HepG2 (cell line): ENCODE results near the gene MS4A14. TPM values are rescaled to one million over a fixed set of nuclear protein-coding genes. Genes with fewer than 3 reads are reported as not detected.

ENCODE experiments used
- ATAC-seq: fragments of 200-7000 bp; cut with Tn5 transposase; 3 replicates; pipeline ENCODE4 v1.9.1; 2020; ENCODE audit warnings: mild to moderate bottlenecking, moderate library complexity
- BruUV-seq: library from RNA; stranded (reverse); fragments of 400-500 nt; replicated peaks from 2 replicates; lab custom pipeline; 2021; lab: Mats Ljungman, UMichigan
- CTCF ChIA-PET: fragments of 300-600 bp; formaldehyde crosslinking; extraction: SDS; loops from one replicate; lab custom pipeline; 2021; ENCODE audit warnings: low total read pairs, inconsistent platforms, low intra/inter-chr PET ratio; lab: Yijun Ruan, JAX
- POLR2A ChIA-PET: fragments of 350-600 bp; sonication (Branson Sonifier 250); formaldehyde crosslinking; loops from one replicate; lab custom pipeline; 2020; ENCODE audit warnings: antibody characterized with exemption, inconsistent platforms; lab: Yijun Ruan, JAX
- DNase-seq: peaks from one replicate; pipeline ENCODE4 v3.0.0-alpha.2; 2015; ENCODE audit warnings: low spot score
- FAIRE-seq: peaks from 3 replicates; lab custom pipeline; 2011; peaks lifted over from hg19 to GRCh38; lab: Jason Lieb, UNC
- H2AFZ ChIP-seq: one replicate; pipeline ENCODE4 v1.6.1; 2011; ENCODE audit warnings: low read length, inconsistent platforms
- H3K27ac ChIP-seq: fragments of 300-600 bp; 3 replicates; pipeline ENCODE4 v1.8.0; 2011; ENCODE audit warnings: mixed run types, mild to moderate bottlenecking, mixed read lengths, low read length, inconsistent platforms; ENCODE audit not compliant: insufficient read depth; ENCODE audit errors: extremely low read length
- H3K27me3 ChIP-seq, 2 experiments: fragments of 200-600 bp in 1 of 2; 2 replicates in 1 of 2; 3 replicates in 1 of 2; pipeline versions ENCODE4 v1.6.0 to v1.8.0; 2011; ENCODE audit warnings: low read length in 2 of 2, mild to moderate bottlenecking in 2 of 2, moderate library complexity in 2 of 2, inconsistent platforms in 1 of 2; ENCODE audit not compliant: insufficient read depth in 2 of 2, control insufficient read depth in 1 of 2
- H3K36me3 ChIP-seq, 2 experiments: fragments of 200-600 bp in 1 of 2; replicated peaks in 1 of 2; 2 replicates in 1 of 2; 3 replicates in 1 of 2; pipeline versions ENCODE4 v1.5.1 to v1.8.0; 2011; ENCODE audit warnings: low read length in 2 of 2, inconsistent platforms in 1 of 2; ENCODE audit not compliant: insufficient read depth in 2 of 2, control insufficient read depth in 1 of 2
- H3K4me1 ChIP-seq: 2 replicates; pipeline ENCODE4 v1.5.1; 2012; ENCODE audit warnings: low read length, inconsistent platforms; ENCODE audit not compliant: insufficient read depth
- H3K4me2 ChIP-seq: 2 replicates; pipeline ENCODE4 v1.6.0; 2011; ENCODE audit warnings: low read depth, low read length, inconsistent platforms
- H3K4me3 ChIP-seq, 3 experiments: fragments of 200-600 bp in 1 of 3; sonication (generic), shearing (Covaris generic) in 1 of 3; replicated peaks in 1 of 3; 2 replicates each; pipeline ENCODE4 v1.5.1; 2011 to 2016; ENCODE audit warnings: low read length in 3 of 3, inconsistent platforms in 2 of 3, low read depth in 2 of 3, mild to moderate bottlenecking in 2 of 3, control low read depth in 1 of 3, mixed read lengths in 1 of 3; ENCODE audit not compliant: insufficient read depth in 1 of 3
- H3K79me2 ChIP-seq: one replicate; pipeline ENCODE4 v1.6.1; 2011; ENCODE audit warnings: low read length, inconsistent platforms; ENCODE audit not compliant: insufficient read depth
- H3K9ac ChIP-seq: 2 replicates; pipeline ENCODE4 v1.6.0; 2011; ENCODE audit warnings: mild to moderate bottlenecking, low read depth, low read length, inconsistent platforms; ENCODE audit not compliant: insufficient read depth
- H3K9me3 ChIP-seq: 2 replicates; pipeline ENCODE4 v1.5.1; 2012; ENCODE audit warnings: mild to moderate bottlenecking, low read length
- H4K20me1 ChIP-seq: 2 replicates; pipeline ENCODE4 v1.6.0; 2011; ENCODE audit warnings: inconsistent platforms, mild to moderate bottlenecking, low read length, moderate library complexity; ENCODE audit not compliant: insufficient read depth
- BRD4 ChIP-seq: sonication (generic); formaldehyde crosslinking; IDR thresholded peaks from 2 replicates; pipeline ENCODE4 v1.4.0; 2020; ENCODE audit warnings: missing genetic modification reagents
- DPF2 ChIP-seq: sonication (generic); formaldehyde crosslinking; IDR thresholded peaks from 2 replicates; pipeline ENCODE4 v1.4.0; 2020; ENCODE audit warnings: mild to moderate bottlenecking, low read depth, missing genetic modification reagents, borderline replicate concordance
- HOXA7 ChIP-seq: sonication (generic); formaldehyde crosslinking; IDR thresholded peaks from 2 replicates; pipeline ENCODE4 v1.8.1; 2022; ENCODE audit warnings: mild to moderate bottlenecking, missing genetic modification reagents, moderate library complexity
- ONECUT2 ChIP-seq: sonication (generic); formaldehyde crosslinking; IDR thresholded peaks from 2 replicates; pipeline ENCODE4 v1.4.0; 2020; ENCODE audit warnings: missing genetic modification reagents
- SP5 ChIP-seq: IDR thresholded peaks from 2 replicates; pipeline ENCODE4 v1.6.1; 2016; ENCODE audit warnings: low read depth, borderline replicate concordance
- SPEN ChIP-seq: sonication (generic); formaldehyde crosslinking; IDR thresholded peaks from 2 replicates; pipeline ENCODE4 v1.5.1; 2020; ENCODE audit warnings: low read depth, mild to moderate bottlenecking, missing genetic modification reagents
- SUZ12 ChIP-seq: fragments of 150-350 bp; IDR thresholded peaks from 2 replicates; pipeline ENCODE4 v1.6.1; 2014; ENCODE audit warnings: low read depth, low read length
- ZBTB38 ChIP-seq: sonication (generic); formaldehyde crosslinking; IDR thresholded peaks from 2 replicates; pipeline ENCODE4 v1.5.1; 2020; ENCODE audit warnings: mild to moderate bottlenecking, missing genetic modification reagents
- ZFP1 ChIP-seq: IDR thresholded peaks from 2 replicates; pipeline ENCODE4 v1.6.1; 2016
- ZNF101 ChIP-seq: sonication (generic); formaldehyde crosslinking; IDR thresholded peaks from 2 replicates; pipeline ENCODE4 v1.4.0; 2020; ENCODE audit warnings: mild to moderate bottlenecking, low read depth, missing genetic modification reagents, borderline replicate concordance
- ZNF468 ChIP-seq: sonication (generic); formaldehyde crosslinking; IDR thresholded peaks from 2 replicates; pipeline ENCODE4 v1.8.0; 2022; ENCODE audit warnings: mild to moderate bottlenecking, moderate library complexity, missing genetic modification reagents
- in situ Hi-C: cut with HindIII; loops from 2 replicates; pipeline ENCODE4 v1.10.0; 2017; ENCODE audit warnings: low pct_unique_long_range_greater_than_20kb; ENCODE audit not compliant: extremely low pct_ligation_motif_present
- intact Hi-C: fragments of 100-400 bp; cut with micrococcal nuclease; formaldehyde crosslinking; loops from one replicate; pipeline ENCODE4 v1.10.0; 2022; ENCODE audit not compliant: unreplicated experiment
- polyA plus RNA-seq, 8 experiments: library from polyadenylated mRNA; depleted of rRNA in 3 of 8; stranded (reverse) in 7 of 8; unstranded in 1 of 8; fragments of >200 nt; fragmentation: Illumina TruSeq in 4 of 8; extraction: Trizol in 4 of 8; gene quantifications; 2 replicates each; pipeline versions ENCODE4 v1.2.1 to v1.2.3, GENCODE V29; 2011 to 2016; ENCODE audit warnings: low read depth in 4 of 8, missing spikeins in 1 of 8, mixed read lengths in 1 of 8; ENCODE audit not compliant: insufficient read depth in 1 of 8
- total RNA-seq, 5 experiments: library from RNA; depleted of rRNA; stranded (reverse); fragments of >200 nt; fragmentation: Illumina TruSeq; extraction: Trizol; gene quantifications; 2 replicates each; pipeline ENCODE4 v1.2.3, GENCODE V29; 2016; ENCODE audit warnings: low read depth in 1 of 5
- TF ChIP-seq, protein P1 (sequence below): sonication (generic); formaldehyde crosslinking; IDR thresholded peaks from 2 replicates; pipeline ENCODE4 v1.8.0; 2022; ENCODE audit warnings: missing genetic modification reagents, low read depth, mild to moderate bottlenecking, borderline replicate concordance
- TF ChIP-seq, protein P2 (sequence below): sonication (generic); formaldehyde crosslinking; IDR thresholded peaks from 2 replicates; pipeline ENCODE4 v1.4.0; 2020; ENCODE audit warnings: missing genetic modification reagents, mild to moderate bottlenecking, borderline replicate concordance
- TF ChIP-seq, protein P3 (sequence below): sonication (generic); formaldehyde crosslinking; IDR thresholded peaks from 2 replicates; pipeline ENCODE4 v1.5.0; 2020; ENCODE audit warnings: mild to moderate bottlenecking, missing genetic modification reagents
- TF ChIP-seq, protein P4 (sequence below): IDR thresholded peaks from 2 replicates; pipeline ENCODE4 v1.4.0; 2020; ENCODE audit warnings: mild to moderate bottlenecking, missing genetic modification reagents
- TF ChIP-seq, protein P5 (sequence below): IDR thresholded peaks from 2 replicates; pipeline ENCODE4 v1.6.1; 2012; ENCODE audit warnings: inconsistent platforms
- TF ChIP-seq, protein P6 (sequence below): sonication (generic); formaldehyde crosslinking; IDR thresholded peaks from 2 replicates; pipeline ENCODE4 v1.9.0; 2021; ENCODE audit warnings: missing genetic modification reagents, borderline replicate concordance

MS4A14 gene
- total and polyA plus RNA-seq, 2 of the 13 experiments (the other 11 are each of a cell fraction or from before 2014, with no cell fraction given), result not detected

DNA sequence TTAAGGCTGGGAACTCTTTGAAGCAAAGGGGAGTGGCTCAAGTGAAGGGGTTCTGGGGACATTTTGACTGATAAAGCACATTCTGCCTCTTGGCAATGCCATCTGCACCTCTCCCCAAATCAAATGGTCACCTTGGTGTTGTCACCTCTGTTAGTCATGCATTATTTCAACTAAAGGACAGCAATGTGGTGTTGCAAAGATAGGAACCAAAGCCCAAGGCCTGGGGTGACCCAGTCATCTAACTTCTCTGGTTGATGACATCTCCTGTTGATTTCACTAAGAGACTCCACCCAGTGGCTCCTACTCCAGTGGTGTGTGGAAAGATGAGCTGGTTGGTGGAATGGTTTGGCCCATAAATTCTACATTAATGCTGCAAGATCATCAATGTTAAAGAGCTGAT lies 51.6 kb downstream of the MS4A14 start:
- ChIA-PET POLR2A (no interaction called here), CTCF (no interaction called here)
- no peak overlapping the region for H3K9ac ChIP-seq
- no peaks in the 10 kb centered on the region for H4K20me1 ChIP-seq
- no peaks in the 10 kb centered on the region for H3K27me3 ChIP-seq
- H3K4me2 ChIP-seq, result no peak overlapping the region
- H3K9me3 ChIP-seq, result no peaks in the 10 kb centered on the region
- BruUV-seq, result no TSS peak
- no peaks in the 10 kb centered on the region for H3K36me3 ChIP-seq
- DNase-seq, result no peak
- intact Hi-C loops, result no loop called here
- H3K4me1 ChIP-seq, result no peaks in the 10 kb centered on the region
- H2AFZ ChIP-seq, result no peak overlapping the region
- H3K79me2 ChIP-seq, result no peaks in the 10 kb centered on the region
- FAIRE-seq, result no peak
- no peak for ATAC-seq
- no peak overlapping the region for H3K4me3 ChIP-seq
- H3K27ac ChIP-seq, result no peak overlapping the region
- in situ Hi-C loops, result no loop called here
- TF ChIP-seq BRD4 (CRISPR knock-in tag) (no peak), SP5 (CRISPR knock-in tag) (no peak), ZNF468 (CRISPR knock-in tag) (no peak), SPEN (no peak), ZBTB38 (CRISPR knock-in tag) (no peak), ZNF101 (CRISPR knock-in tag) (no peak), SUZ12 (no peak), DPF2 (CRISPR knock-in tag) (no peak), ONECUT2 (no peak), HOXA7 (no peak), ZFP1 (CRISPR knock-in tag) (no peak)
- TF ChIP-seq, protein P1, sequence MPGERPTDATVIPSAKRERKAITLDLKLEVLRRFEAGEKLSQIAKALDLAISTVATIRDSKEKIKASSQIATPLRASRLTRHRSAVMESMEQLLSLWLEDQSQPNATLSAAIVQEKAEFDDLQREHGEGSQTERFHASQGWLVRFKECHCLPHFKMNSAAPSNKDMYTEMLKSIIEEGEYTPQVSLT (CRISPR knock-in tag), result no peak
- TF ChIP-seq, protein P2, sequence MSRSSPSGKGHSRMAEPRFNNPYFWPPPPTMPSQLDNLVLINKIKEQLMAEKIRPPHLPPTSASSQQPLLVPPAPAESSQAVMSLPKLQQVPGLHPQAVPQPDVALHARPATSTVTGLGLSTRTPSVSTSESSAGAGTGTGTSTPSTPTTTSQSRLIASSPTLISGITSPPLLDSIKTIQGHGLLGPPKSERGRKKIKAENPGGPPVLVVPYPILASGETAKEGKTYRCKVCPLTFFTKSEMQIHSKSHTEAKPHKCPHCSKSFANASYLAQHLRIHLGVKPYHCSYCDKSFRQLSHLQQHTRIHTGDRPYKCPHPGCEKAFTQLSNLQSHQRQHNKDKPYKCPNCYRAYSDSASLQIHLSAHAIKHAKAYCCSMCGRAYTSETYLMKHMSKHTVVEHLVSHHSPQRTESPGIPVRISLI, result no peak
- TF ChIP-seq, protein P3, sequence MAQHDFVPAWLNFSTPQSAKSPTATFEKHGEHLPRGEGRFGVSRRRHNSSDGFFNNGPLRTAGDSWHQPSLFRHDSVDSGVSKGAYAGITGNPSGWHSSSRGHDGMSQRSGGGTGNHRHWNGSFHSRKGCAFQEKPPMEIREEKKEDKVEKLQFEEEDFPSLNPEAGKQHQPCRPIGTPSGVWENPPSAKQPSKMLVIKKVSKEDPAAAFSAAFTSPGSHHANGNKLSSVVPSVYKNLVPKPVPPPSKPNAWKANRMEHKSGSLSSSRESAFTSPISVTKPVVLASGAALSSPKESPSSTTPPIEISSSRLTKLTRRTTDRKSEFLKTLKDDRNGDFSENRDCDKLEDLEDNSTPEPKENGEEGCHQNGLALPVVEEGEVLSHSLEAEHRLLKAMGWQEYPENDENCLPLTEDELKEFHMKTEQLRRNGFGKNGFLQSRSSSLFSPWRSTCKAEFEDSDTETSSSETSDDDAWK, result no peak
- TF ChIP-seq, protein P4, sequence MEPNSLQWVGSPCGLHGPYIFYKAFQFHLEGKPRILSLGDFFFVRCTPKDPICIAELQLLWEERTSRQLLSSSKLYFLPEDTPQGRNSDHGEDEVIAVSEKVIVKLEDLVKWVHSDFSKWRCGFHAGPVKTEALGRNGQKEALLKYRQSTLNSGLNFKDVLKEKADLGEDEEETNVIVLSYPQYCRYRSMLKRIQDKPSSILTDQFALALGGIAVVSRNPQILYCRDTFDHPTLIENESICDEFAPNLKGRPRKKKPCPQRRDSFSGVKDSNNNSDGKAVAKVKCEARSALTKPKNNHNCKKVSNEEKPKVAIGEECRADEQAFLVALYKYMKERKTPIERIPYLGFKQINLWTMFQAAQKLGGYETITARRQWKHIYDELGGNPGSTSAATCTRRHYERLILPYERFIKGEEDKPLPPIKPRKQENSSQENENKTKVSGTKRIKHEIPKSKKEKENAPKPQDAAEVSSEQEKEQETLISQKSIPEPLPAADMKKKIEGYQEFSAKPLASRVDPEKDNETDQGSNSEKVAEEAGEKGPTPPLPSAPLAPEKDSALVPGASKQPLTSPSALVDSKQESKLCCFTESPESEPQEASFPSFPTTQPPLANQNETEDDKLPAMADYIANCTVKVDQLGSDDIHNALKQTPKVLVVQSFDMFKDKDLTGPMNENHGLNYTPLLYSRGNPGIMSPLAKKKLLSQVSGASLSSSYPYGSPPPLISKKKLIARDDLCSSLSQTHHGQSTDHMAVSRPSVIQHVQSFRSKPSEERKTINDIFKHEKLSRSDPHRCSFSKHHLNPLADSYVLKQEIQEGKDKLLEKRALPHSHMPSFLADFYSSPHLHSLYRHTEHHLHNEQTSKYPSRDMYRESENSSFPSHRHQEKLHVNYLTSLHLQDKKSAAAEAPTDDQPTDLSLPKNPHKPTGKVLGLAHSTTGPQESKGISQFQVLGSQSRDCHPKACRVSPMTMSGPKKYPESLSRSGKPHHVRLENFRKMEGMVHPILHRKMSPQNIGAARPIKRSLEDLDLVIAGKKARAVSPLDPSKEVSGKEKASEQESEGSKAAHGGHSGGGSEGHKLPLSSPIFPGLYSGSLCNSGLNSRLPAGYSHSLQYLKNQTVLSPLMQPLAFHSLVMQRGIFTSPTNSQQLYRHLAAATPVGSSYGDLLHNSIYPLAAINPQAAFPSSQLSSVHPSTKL (CRISPR knock-in tag), result no peak
- TF ChIP-seq, protein P5, sequence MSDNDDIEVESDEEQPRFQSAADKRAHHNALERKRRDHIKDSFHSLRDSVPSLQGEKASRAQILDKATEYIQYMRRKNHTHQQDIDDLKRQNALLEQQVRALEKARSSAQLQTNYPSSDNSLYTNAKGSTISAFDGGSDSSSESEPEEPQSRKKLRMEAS, result no peak
- TF ChIP-seq, protein P6, sequence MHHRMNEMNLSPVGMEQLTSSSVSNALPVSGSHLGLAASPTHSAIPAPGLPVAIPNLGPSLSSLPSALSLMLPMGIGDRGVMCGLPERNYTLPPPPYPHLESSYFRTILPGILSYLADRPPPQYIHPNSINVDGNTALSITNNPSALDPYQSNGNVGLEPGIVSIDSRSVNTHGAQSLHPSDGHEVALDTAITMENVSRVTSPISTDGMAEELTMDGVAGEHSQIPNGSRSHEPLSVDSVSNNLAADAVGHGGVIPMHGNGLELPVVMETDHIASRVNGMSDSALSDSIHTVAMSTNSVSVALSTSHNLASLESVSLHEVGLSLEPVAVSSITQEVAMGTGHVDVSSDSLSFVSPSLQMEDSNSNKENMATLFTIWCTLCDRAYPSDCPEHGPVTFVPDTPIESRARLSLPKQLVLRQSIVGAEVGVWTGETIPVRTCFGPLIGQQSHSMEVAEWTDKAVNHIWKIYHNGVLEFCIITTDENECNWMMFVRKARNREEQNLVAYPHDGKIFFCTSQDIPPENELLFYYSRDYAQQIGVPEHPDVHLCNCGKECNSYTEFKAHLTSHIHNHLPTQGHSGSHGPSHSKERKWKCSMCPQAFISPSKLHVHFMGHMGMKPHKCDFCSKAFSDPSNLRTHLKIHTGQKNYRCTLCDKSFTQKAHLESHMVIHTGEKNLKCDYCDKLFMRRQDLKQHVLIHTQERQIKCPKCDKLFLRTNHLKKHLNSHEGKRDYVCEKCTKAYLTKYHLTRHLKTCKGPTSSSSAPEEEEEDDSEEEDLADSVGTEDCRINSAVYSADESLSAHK (CRISPR knock-in tag), result no peak
